Measurements from ENCODE around the gene MDFI.

Gene MDFI

DNA sequence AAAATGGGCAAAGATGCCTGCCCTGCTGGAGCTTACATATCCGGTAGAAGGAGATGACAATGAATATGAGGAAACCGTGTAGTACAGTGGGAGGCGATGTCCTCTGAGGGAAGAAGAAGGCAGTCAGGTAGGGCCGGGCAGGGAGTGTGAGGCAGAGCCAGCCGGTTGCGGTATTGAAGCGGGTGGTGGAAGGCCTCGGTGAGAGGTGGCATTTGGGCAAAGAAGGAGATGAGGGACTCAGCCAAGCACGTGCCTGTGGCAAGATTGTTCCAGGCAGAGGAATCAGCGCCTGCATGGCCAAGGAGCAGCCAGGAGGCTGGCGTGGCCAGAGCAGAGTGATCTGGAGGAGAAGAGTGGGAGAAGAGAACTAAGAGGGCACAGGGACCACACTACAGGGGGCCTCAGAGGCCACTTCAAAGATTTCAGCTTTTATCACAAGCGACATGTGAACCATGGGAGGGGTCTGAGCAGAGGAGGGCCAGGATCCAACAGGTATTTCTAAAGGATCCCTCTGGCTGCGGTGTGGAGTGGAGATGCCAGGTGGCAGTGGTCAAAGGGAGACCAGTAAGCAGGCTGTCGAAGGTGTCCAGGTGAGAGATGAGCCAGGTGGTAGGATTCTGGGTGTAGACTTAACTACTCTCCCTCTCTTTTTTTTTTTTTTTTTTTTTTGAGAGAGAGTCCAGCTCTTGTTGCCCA lies 13.8 kb downstream of the MDFI start:
- FAIRE-seq = no peak

DNA sequence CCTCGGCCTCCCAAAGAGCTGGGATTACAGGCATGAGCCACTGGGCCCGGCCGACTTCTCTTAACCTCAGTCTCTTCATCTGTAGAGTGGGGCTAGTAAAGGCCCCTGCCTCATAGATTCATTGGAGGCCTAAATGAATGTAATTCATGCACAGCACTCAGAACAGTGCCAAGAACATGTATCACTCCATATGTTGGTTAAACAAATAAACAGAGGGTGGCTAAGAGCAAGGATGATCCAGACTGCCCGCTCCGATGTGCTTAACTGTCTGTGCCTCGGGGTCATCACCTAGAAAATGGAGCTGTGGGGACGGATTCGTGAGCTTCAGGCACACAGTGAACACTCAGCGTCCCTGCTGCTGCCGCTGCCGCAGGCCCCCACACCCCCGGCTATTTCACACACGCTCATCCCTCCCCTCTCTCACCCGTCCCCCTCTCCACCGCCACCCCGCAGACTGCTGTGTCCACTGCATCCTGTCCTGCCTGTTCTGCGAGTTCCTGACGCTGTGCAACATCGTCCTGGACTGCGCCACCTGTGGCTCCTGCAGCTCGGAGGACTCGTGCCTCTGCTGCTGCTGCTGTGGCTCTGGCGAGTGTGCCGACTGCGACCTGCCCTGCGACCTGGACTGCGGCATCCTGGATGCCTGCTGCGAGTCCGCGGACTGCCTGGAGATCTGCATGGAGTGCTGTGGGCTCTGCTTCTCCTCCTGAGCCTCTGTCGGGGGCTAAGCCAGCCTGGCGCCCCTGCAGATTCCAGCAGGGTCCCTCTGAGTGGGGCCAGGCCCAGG lies 14.8 kb downstream of the MDFI start:
- FAIRE-seq = no peak

DNA sequence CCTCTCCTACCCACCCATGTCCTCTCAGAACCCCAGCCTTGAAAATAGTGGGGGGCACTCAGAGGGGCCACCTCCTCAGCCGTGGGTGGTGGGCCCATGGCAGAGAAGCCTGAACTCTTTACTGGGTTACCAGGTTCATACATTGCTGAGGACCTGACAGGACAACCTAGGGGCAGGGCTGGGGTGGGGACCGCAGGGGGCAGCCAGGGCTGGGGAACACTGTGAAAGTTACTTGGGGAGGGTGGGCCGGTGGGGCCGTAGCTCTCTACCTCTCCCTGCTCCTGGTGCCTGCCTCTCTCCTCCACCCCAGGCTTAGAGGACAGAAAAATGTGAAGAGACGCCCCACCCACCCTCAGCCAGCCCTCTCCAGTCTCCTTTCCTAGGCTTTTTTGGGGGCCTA lies 15.4 kb downstream of the MDFI start:
- no peak for FAIRE-seq

DNA sequence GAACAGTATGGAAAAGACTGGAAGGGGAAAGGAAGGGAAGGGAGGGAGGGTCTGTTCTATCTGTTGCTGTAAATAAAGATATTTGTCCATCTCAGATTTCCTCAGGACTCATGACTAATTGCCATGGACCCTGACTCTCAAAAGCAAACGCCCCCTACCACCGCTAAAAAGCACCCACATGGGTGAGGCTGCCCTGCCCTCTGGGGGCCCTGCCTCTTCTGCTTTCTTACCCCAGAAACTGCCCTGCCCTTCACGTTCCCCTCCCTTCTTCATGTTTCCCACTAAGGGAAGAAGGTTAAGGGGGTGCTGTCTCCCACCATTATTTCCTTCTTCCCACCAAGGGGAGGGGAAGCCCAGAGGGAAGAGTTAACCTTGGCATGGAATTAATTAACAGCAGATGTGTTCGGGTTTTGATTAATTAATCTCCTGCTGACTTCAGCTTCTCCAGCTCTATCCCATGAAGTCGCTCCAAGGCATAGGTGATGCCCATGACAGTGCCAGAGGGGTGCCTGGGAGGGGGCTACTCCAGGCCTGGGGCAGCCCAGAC lies 16.0 kb downstream of the MDFI start:
- no peak for FAIRE-seq

DNA sequence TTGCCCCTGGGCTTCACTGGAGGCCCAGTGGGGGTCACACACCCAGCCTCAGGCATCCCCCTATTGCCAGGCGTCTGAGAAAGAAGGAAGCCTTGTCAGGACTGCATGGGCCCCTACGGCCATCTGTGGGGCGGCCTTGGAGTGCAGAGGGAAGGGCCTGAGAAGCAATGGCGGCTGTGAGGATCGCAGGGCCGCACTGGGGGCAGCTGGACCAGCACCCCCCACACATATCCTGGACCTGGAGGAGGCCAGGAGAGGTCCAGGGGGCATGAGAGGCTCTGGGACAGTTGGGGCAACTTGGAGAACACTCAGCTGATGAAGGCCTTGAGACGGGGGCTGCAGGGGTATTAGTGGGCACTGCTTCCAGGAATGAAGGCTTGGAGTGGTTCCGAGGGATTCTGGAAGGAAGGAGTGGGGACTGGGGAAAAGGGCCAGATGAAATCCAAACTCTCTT lies 16.5 kb downstream of the MDFI start:
- FAIRE-seq = no peak

DNA sequence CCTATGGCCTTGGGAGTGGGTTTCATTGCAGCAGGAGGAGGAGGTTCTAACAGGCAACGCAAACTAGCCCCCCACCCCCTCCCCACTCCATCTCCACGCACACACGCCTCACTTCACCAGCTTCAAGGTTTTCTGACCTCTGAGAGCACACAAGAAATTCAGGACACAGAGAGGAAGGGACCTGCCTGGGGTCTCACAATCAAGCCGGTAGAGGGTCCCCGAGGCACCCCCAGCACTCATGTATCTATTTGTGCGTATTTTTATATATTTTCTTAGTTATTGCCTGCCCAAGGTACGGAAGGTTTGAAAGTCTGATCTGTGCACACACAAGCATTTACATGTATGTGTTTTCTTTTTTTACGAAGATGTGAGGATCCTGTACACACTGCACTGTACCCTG lies 16.9 kb downstream of the MDFI start:
- no peak for FAIRE-seq

DNA sequence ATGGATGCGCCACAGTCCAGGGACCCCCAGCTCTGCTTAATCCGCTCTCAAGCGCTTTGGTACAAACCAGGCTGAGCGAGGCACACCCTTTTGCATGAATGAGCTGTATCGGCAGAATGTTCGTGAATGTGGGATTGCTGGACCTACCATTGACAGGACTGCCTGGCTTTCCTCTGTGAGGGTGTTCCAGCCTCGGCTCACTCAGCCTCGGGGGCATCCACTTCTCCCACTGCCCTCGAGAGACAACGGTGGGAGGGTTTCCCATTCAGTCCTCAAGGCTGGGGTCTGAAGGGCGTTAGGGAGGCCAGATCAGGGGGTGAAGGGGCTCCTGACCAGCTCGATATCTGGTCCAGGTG lies 17.4 kb downstream of the MDFI start:
- no peak for FAIRE-seq

DNA sequence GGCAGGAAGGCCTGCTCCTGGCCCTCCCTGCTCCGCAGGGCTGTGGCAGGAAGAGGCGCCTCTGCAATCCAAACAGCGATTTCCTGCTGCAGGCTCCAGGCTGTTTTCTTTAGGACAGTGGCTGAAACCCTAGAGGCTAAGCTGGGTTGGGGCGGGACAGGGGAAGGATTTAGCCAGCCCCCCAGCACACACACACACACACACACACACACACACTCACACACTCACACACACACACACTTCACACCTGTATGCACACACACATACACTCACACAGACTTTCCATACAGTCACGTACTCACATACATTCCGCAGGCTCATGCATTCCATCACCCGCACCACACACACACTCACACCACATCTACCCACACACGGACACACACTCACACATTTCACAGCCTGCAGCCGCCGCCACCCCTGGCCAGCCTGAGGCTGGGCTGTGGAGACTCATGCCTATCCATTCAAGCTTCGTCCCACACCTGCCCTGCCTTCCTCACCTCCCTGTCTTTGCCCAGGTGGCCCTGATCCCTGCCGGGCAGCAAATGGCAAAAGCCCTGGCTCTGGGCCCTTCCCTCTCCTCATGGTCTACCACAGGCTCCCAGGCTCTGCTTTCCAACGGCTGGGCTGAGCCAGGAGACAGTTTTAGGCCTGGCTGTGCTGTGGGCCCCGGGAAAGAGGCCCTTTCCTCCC lies 17.9 kb downstream of the MDFI start:
- FAIRE-seq = no peak

DNA sequence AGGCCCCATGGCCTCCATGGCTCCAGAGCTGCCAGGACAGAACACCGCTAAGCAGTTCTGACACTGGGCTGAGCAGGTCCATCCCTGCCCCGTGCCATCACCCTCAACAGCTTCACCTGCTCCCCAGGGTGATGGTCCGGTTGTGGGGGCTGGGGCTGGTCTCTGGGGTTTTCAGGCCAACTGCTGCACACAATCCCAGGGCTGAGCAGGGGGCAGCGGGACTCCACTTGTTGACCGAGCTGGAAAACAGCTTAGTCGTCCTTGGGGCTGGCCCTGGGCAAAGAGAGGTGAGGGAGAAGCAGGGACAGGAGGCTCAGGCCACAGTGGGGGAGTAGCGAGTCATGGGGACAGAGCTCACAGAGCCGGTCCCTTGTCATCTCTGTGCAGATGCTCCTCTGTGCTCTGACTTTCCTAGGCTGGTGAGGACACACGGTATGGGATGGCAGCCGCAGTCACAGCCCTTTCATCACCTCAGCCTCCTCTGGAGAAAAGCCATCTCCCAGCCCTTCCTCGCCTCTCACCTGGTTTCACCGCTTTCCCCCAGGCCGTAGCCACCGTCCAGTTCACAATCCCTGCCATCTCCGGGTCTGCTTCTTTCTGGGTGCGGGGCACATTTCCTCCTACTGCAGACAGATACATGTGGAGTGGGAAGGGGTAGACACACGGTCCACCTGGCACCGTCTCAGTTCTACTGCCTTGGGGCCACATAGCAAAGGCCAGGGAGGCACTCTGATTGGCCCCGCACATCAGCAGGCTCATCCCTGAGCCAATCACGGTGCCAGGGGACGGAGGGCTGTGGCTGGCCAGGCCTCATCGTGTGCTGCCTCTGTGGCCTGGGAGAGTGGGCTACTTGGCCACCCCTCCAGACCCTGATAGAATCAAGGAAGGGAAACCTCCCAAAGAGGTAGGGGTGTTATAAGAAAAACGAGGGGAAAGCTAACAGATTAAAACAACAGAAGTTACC lies 19.1 kb downstream of the MDFI start:
- FAIRE-seq = no peak

DNA sequence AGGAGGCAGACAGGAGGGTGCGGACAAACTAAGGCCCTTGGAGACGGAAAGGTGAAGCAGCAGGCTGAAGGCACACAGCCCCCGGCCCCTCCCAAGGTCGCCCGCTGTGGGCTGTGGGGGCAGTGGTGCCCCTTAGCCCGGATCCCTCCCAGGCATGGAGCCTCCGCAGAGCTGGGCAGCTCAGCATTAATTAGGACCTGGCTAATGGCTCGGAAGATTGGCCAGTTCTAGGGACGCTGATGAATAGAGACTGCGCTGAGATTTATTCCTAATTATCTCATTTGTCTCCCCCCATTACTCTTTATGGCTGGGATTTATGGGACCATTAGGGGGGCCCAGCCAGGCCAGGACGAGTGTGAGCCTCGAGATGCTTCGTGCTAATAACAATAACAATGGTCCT lies 20.4 kb downstream of the MDFI start:
- FAIRE-seq = no peak

DNA sequence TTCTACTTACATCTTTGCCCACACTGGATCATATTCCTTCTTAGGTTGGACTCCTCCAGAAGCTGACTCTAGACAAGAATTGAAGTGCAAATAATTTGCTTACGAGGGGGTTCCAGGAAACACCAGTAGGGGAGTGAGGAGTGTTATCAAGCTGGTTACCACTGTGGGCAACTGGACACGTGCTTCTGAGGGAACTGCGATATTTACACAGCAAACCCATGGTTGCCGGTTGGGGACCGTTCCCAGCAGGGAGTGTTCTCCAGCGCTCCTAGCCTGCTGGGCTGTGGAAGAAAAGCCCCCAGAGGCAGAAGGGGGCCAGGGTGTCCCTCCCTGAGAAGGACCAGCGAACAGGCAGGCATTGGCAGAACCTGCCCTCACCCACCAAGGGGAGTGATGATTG lies 21.7 kb downstream of the MDFI start:
- FAIRE-seq = no peak

DNA sequence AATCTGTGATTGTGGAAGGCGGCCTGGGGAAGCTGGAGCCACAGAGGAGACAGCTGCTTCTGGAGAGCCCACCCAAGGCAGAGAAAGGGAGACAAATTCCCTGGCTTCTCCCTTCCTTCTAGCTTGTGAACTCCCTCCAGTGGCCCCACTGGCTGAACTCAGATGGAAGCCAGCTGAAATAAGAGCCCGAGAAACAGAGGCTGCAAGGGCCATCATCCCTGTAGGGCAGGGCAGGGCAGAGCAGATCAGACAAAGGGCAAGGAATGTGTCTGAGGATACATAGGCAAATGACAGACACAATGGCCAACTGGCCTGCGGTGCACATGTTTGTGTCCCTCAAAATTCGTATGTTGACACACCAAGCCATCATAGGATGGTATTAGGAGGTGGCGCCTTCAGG lies 25.3 kb downstream of the MDFI start:
- FAIRE-seq = no peak

DNA sequence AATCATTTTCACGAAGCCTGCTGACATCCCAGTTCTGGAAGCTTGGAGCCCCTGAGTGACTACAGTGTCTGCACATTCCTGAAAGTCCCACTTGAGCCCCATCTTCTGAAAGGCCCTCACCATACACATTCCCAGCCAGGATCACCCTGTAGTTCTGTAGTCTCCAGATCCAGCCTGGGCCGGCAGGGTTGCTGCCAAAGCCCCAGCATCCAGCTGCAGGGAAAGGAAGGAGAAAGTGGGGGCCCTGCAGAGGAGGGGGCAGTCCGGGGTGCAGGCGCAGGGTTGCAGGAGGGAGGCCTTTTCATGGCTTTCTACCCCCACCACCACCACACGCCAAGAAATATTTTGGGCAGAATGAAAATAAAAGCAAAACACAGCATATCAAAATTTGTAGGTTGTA lies 26.0 kb downstream of the MDFI start:
- no peak for FAIRE-seq

DNA sequence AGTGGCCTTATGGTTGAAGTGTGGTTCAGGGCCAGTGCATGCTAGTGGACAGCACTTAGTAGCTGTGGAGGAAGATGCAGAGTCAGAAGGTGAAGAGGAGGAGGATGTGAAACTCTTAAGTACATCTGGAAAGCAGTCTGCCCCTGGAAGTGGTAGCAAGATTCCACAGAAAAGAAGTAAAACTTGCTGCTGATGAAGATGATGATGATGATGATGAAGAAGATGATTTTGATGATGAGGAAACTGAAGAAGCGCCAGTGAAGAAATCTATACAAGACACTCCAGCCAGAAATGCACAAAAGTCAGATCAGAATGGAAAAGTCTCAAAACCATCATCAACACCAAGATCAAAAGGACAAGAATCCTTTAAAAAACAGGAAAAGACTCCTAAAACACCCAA lies 28.9 kb downstream of the MDFI start:
- FAIRE-seq = no peak

DNA sequence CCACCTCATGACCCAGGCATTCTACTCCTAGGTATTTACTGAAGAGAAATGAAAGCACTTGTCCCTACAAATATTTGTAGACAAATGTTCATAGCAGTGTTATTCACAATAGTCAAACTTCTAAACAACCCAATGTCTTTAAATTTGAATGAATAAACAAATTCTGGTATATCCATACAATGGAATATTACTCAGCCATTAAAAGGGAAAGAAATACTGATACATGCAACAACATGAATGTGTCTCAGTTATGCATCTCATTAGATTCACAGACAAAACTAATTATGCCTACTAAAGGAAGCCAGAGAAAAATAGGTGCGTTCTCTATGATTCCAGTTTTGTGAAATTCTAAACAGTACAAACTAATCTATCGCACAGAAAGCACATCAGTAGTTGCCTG lies 30.7 kb downstream of the MDFI start:
- FAIRE-seq = no peak

DNA sequence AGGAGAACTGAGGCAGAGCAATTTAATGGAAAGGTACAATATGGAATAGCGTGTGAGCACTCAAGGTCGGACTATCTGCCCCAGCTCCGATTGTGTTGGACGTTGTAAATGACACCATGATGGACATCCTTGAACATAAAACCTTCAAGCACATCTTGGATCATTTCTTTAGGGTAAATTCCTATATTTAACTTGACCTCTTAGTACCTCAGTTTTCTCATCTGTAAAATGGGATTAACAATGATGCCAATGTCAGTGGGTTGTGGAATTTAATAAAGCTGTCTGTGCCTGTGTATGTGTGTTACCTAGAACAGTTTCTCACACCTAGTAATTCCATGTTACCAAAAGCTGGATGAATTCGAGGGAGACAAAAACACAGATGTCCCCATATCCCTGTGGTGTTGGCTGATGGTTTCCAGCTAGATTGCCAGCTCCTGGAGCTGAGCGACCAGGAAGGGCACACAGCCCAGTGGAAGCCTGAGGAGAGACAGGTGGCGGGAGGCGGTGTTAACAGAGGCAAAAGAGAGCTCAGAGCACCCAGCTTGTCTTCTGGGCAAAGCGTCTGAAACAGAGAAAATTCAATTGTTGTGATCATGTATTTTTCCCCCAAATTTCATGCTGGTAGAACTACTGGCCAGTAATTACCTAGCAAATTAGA lies 32.6 kb downstream of the MDFI start:
- no peak for FAIRE-seq

DNA sequence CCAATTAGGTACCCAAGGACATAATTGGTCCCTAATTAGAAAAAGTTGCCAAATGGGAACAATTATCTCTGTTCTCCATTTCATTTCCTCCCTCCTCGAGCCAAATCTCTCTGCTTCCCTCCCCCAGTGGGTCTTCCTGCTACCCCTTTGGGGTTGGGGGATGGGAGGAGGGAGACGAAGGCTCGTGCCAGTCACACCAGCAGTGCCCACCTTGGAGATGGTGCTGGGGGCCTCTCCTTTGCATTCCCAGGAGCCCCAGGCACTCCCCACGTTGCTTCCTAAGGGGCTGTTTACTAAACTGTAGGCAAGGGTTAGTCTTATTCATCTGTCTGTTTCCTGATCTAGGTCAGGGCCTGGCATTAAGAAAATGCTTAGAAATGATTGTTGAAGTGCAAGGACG lies 33.1 kb downstream of the MDFI start:
- FAIRE-seq = no peak

DNA sequence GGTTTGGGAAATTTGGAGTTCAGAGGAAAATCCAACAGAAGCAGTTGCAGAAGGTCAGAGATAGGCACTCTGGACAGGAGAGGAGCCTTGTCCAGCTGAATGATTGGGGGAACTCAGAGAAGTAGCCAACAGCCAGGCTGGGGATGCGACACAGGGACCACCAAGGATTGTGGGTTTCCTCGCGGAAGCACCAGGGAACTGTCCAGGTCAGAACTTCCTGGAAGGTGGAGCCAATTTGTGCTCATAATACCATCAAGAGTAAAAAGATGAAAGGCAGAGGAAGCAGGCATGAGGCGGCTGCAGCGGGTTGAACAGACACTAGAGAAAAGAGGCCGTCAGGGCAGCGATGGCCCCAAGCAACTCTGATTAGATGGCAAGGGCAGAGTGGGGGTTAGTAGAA lies 33.7 kb downstream of the MDFI start:
- no peak for FAIRE-seq

DNA sequence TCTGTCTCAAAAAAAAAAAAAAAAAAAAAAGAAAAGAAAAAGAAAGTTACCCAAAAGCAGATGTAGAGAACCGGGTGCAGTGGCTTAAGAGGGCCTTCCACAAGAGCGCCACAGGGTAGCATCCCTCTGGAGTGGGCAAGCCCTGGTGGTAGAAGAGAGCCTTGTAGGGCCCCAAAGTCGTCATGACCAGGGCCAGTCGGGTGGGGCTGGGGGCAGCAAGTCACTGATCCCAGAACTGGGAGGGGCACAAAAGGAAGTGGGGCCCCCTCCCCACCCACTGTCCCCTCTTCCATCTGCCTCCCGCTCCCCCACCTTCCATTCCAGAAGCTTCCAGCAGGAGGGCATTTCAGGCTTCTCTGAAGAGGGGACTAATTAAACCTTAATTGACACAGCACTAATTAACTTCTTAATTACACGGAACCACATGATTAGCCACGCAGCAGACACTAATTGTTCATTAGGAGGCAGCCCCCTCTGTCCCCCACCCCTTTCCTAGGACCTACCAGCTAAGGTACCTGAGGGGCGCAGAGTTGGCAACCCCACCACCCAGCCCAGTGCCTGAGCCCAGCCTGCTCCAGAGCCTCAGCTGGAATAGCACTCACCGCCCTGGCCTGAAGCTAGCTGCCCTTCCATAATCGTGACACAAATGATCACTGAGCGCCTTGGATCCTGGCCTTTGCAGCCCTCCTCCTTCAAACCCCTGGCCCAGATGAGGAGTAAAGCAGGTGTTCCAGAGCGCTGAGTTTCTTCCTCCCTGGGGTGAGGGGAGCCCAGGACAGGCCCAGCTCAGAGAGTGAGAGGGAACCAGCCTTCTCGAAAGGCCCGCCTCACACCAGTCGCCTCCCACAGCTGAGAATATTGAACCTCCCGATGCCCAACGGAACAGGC lies 34.8 kb downstream of the MDFI start:
- FAIRE-seq = no peak

DNA sequence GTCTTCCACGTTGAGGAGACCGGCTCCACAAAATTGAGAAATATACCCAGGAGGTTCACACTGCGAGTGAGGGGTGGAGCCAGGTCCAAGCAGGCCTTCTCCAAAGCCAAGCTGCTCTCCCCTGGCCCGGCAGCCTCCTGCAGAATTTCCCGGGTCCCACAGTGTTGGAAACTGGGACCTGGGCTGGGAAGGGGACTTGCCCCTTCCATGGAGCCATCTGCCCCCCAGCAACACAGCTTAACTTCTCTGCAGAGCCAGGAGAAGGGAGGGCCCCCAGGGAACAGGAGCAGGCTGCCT lies 35.4 kb downstream of the MDFI start:
- no peak for FAIRE-seq
